Uterus (tissue), 4 donors: ENCODE measurements around the gene SMARCD2. TPM values are rescaled to one million over a fixed set of nuclear protein-coding genes. Genes with fewer than 3 reads are reported as not detected.
"Not testable (repeated sequence)": the region's sequence is repeated elsewhere in the genome, so short reads cannot be mapped to it uniquely, and the experiment has no call there.

Experiments used
- DNase-seq, 2 donors: peaks; one replicate each; pipeline ENCODE4 v3.0.0-alpha.2; 2019 to 2020
- H3K27ac ChIP-seq, 2 donors: fragments of 200-600 bp; sonication (generic); 1 replicate in 1 of 2; 2 replicates in 1 of 2; pipeline ENCODE4 v1.5.1; 2016 to 2018
- H3K27me3 ChIP-seq, 2 donors: fragments of 200-600 bp; sonication (generic); one replicate each; pipeline ENCODE4 v1.5.1; 2018 to 2019; ENCODE audit warnings: control low read depth in 1 of 2
- H3K36me3 ChIP-seq, 2 donors: fragments of 200-600 bp; sonication (generic); one replicate each; pipeline ENCODE4 v1.5.1; 2019; ENCODE audit warnings: control low read depth in 1 of 2
- H3K4me1 ChIP-seq, 2 donors: fragments of 200-600 bp; sonication (generic); one replicate each; pipeline ENCODE4 v1.5.1; 2018 to 2019; ENCODE audit warnings: control low read depth in 1 of 2
- H3K4me3 ChIP-seq, 2 donors: fragments of 200-600 bp; sonication (generic); 1 replicate in 1 of 2; 2 replicates in 1 of 2; pipeline ENCODE4 v1.5.1; 2018 to 2019; ENCODE audit warnings: mild to moderate bottlenecking in 1 of 2
- H3K9me3 ChIP-seq, 2 donors: fragments of 200-600 bp; sonication (generic); one replicate each; pipeline ENCODE4 v1.5.1; 2019; ENCODE audit warnings: control low read depth in 1 of 2
- CTCF ChIP-seq, 4 experiments: fragments of 200-600 bp in 2 of 4; fragments of 450-650 bp in 2 of 4; sonication (generic) in 2 of 4; IDR thresholded peaks; one replicate each; pipeline ENCODE4 v1.5.1; 2016 to 2019; ENCODE audit warnings: antibody characterized with exemption in 4 of 4, mild to moderate bottlenecking in 2 of 4, moderate library complexity in 1 of 4
- POLR2A ChIP-seq, 2 donors: fragments of 450-650 bp; IDR thresholded peaks; one replicate each; pipeline ENCODE4 v1.6.1; 2016; ENCODE audit warnings: antibody characterized with exemption in 2 of 2, mild to moderate bottlenecking in 1 of 2, moderate library complexity in 1 of 2
- intact Hi-C: fragments of 100-400 bp; cut with DNase I; formaldehyde crosslinking; loops from one replicate; pipeline ENCODE4 v1.15.1; 2023; ENCODE audit warnings: low total_unique reads
- total RNA-seq, 4 donors: library from RNA; depleted of rRNA in 3 of 4; stranded (reverse); fragments of >200 nt in 3 of 4; gene quantifications; one replicate each; pipeline versions ENCODE4 v1.1.0 to v1.2.4, GENCODE V29; 2014 to 2023
- donor health status: DM: yes; HTN: yes; CAD: no.

SMARCD2 gene
- total RNA-seq, 4 donors from 2014 or later: 72.9 to 205 (median 101) TPM

DNA sequence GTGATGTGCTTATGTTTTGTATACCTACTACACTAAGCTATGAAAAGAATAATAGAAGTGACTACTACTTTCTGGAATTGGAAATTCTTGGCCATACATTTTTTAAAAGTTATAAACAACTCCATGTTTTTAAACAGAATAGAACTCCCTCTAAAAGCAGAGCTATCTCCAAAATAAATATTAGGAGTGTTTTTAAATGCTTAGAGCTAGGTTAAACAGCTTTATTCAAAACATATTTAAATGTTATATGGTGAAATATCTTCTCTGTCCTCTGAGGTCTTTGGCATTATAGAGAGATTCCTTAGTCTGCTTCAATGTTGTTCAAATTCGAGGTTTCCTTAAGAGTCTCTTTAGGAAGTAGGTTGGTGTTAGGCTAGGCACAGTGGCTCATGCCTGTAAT, 38.2 kb downstream of the SMARCD2 start:
- H3K9me3 ChIP-seq: no peaks in the 10 kb centered on the region
- H3K36me3 ChIP-seq: no peaks in the 10 kb centered on the region
- DNase-seq: no peak
- H3K4me1 ChIP-seq: no peaks in the 10 kb centered on the region
- no peaks in the 10 kb centered on the region for H3K27me3 ChIP-seq
- intact Hi-C loops: no loop called here
- H3K27ac ChIP-seq: no peak overlapping the region
- TF ChIP-seq CTCF (IDR thresholded peaks at IDR 0.05): no peak
- TF ChIP-seq POLR2A (IDR thresholded peaks at IDR 0.05): no peak
- no peak overlapping the region for H3K4me3 ChIP-seq

GRCh38 chr17:63800783-63801182, 41.7 kb downstream of the SMARCD2 start:
- no peaks in the 10 kb centered on the region for H3K27me3 ChIP-seq

GRCh38 chr17:63798572-63799106, 43.8 kb downstream of the SMARCD2 start:
- no peaks in the 10 kb centered on the region for H3K36me3 ChIP-seq
- no peak overlapping the region for H3K27ac ChIP-seq
- no peak for TF ChIP-seq POLR2A (IDR thresholded peaks at IDR 0.05)
- TF ChIP-seq CTCF (IDR thresholded peaks at IDR 0.05): no peak
- H3K4me1 ChIP-seq: no peaks in the 10 kb centered on the region
- H3K4me3 ChIP-seq: no peak overlapping the region
- H3K27me3 ChIP-seq: no peaks in the 10 kb centered on the region
- DNase-seq: no peak
- intact Hi-C loops: no loop called here
- H3K9me3 ChIP-seq: no peaks in the 10 kb centered on the region

More at GRCh38 chr17:63800783-63801182, 41.7 kb downstream of the SMARCD2 start:
- Histone ChIP-seq H3K27ac (no peak overlapping the region), H3K9me3 (no peaks in the 10 kb centered on the region), H3K4me1 (no peaks in the 10 kb centered on the region), H3K36me3 (no peaks in the 10 kb centered on the region), H3K4me3 (no peak overlapping the region)
- no peak for DNase-seq
- TF ChIP-seq CTCF (IDR thresholded peaks at IDR 0.05) (no peak), POLR2A (IDR thresholded peaks at IDR 0.05) (no peak)
- intact Hi-C loops: no loop called here

- H3K4me3 ChIP-seq, DNase-seq, H3K36me3 ChIP-seq, H3K4me1 ChIP-seq, H3K27ac ChIP-seq, H3K9me3 ChIP-seq, H3K27me3 ChIP-seq, intact Hi-C loops: not testable (repeated sequence)
Measured at GRCh38 chr17:63796375-63796774, 46.1 kb downstream of the SMARCD2 start.

- intact Hi-C loops: no loop called here
- Histone ChIP-seq H3K36me3 (no peaks in the 10 kb centered on the region), H3K4me1 (no peaks in the 10 kb centered on the region)
Measured at GRCh38 chr17:63792055-63792729, 50.3 kb downstream of the SMARCD2 start.

More at GRCh38 chr17:63792055-63792729, 50.3 kb downstream of the SMARCD2 start:
- no peak for DNase-seq
- TF ChIP-seq CTCF (IDR thresholded peaks at IDR 0.05) (no peak), POLR2A (IDR thresholded peaks at IDR 0.05) (no peak)
- H3K27ac ChIP-seq: no peak overlapping the region
- H3K4me3 ChIP-seq: no peak overlapping the region
- no peaks in the 10 kb centered on the region for H3K27me3 ChIP-seq
- no peaks in the 10 kb centered on the region for H3K9me3 ChIP-seq
